HG02763 (cell line): ENCODE results near the gene TXNRD3.

Experiments
- ATAC-seq: cut with Tn5 transposase; IDR thresholded peaks from one replicate; pipeline ENCODE4 v1.9.1; 2021; ENCODE audit warnings: mild to moderate bottlenecking, moderate library complexity; ENCODE audit not compliant: unreplicated experiment

Gene TXNRD3

GRCh38 chr3:126654571-126655383, at the start of gene TXNRD3:
TSS of gene TXNRD3 (minus strand) at chr3:126655124.
- no peak for ATAC-seq

DNA sequence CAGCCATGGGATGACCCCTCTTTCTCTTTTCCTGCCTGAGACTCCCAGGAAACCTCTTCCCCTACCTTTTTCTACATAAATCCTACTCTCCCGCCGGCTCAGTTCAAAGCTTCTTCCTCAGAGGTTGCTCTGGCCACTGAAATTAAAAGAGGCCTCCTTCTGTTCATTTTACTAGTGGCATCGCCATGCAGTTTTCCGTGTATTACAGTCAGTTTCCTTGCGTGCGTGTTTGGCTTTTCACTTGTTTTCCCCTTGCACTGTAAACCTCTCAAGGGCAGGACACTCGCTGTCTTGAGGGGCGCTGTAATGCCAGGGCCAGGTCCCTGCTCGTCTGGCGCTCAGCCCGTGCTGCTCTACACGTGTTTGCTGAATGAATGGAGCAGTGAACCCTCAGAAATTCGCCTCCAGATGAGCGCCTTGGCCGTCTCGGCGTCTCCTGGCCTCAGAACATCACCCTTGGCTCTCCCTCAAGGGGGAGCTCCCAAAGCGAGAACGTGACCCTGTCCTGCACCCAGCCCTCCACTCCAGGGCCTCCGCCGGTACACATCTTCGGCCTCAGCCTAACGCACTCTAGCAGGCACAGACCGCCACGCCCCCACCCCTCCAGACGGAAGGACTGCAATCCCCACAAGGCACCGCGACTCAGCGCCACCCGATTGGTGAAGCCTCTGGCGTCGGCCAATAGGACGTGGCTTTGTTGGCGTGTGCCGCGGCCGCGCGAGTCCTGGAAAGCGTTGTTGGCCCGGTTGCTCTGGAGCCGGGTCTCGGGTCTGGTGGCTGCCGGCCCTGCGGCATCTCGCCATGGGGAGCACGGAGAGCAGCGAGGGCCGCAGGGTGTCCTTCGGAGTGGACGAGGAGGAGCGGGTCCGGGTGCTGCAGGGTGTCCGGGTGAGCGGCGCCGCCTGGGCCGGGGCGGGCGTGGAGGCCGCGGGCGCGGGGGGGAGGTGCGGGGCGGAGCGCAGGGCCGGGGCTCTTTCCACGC, 48.9 kb upstream of the TXNRD3 start, which contains the start of gene CHCHD6:
CHCHD6 (plus strand) TSS at position 729 of the 982 bp plus-strand sequence; CDS start at position 802, 73 bp downstream.
- peak; percentile 98 for ATAC-seq

- no peak for ATAC-seq
These were observed 44.1 kb upstream of the TXNRD3 start for GRCh38 chr3:126699011-126699410.

DNA sequence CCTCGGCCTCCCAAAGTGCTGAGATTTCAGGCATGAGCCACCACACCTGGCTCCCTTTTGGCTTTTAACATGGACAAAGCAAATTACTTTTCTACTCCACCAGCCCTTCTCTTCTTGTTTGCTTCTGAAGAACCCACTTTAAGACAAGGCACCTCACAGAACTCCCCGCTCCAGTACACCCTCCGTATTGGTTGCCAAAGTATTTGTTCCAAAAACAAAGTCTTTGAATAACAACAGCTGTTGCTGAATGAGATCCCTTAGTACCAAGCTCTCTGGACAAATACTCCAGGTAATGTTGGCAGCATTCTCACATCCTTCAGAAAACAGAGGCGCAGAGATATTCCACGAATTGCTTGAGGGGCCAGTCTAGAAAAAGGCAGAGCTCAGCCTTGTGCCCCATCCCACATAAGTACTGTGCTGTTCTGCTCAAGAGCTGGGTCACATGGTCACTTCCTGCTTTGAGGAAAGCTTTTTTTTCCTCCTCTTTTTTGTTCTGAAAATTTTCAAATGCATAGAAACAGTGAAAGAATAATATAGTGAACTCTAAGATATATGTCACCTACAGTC, 41.9 kb upstream of the TXNRD3 start:
- ATAC-seq: no peak

DNA sequence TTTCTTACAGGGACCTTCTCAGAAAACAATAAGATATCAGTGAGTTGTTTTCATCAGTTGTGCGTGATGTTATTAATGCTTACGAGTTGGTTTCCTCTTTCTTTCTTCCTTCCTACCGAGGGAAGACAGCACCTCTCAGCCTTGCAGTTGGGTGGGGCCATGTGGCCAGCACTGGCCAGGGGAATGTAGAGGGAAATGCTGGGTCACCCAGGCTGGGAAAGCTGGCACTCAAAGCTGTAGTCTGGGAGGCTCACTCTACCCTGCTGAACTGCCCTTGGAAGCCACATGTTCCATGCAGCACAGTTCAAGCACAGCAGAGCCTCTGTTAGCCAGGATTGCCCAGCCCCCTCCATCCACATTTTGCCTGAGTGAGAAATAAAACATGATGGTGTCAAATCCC, 39.0 kb upstream of the TXNRD3 start:
- ATAC-seq: no peak

- ATAC-seq: no peak
These were observed 37.9 kb upstream of the TXNRD3 start for GRCh38 chr3:126692858-126693257.

- no peak for ATAC-seq
These were observed 36.8 kb upstream of the TXNRD3 start for GRCh38 chr3:126691765-126692164.

DNA sequence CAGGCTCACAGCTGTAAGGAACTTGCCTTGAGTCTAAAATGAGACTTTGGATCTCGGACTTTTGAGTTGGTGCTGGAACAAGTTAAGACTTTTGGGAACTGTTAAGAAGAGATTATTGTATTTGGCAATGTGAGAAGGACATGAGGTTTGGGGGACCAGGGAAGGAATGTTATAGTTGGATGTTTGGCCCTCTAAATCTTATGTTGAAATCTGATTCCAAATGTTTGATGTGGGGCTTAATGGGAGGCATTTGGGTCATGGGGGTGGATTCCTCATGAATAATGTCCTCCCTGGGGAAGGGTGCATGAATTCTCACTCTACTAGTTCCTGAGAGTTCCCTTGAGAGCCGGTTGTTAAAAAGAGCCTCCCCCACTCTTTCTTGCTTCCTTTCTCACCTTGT, 30.6 kb upstream of the TXNRD3 start:
- ATAC-seq: no peak

DNA sequence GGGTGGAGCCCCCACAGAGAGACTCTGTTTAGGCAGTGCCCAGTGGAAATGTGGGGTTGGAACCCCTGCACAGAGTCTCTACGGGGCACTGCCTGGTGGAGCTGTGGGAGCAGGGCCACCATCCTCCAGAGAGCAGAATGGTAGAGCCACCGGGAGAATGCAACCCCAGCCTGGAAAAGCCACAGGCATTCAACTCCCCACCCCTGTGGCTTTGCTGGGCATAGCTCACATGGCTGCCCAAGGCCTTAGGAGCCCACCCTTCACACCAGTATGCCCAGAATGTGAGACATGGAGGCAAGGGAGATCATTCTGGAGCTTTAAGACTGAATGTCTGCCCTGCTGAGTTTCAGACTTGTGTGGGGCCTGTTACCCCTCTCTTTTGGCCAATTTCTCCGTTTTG, 30.1 kb upstream of the TXNRD3 start:
- ATAC-seq: no peak

DNA sequence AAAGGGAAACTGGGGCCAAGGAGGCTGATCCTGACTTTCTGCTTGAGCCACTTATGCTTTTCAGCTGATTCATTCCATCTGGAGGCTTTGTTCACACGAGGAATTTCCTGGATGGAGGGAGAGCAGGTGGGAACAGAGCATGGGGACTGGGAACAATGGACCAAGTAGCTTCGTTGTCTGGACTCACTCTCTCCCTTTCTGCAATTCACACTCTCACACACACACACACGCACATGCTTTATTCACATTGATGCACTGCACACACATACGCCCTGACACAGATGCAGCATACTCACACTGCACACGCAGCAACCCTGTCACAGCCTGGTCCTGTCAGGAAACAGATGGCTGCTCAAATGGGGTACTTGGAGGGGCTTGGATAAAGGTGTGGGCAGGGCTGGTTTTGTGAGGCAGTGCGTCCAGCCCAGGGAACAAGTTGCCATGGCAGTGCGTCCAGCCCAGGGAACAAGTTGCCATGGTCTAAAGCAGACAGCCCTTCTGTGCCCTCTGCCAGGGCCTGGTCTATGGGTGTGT, 29.4 kb upstream of the TXNRD3 start:
- ATAC-seq: no peak

- no peak for ATAC-seq
These were observed 28.1 kb upstream of the TXNRD3 start for GRCh38 chr3:126683069-126683468.

GRCh38 chr3:126682009-126682408, 27.1 kb upstream of the TXNRD3 start:
- no peak for ATAC-seq

DNA sequence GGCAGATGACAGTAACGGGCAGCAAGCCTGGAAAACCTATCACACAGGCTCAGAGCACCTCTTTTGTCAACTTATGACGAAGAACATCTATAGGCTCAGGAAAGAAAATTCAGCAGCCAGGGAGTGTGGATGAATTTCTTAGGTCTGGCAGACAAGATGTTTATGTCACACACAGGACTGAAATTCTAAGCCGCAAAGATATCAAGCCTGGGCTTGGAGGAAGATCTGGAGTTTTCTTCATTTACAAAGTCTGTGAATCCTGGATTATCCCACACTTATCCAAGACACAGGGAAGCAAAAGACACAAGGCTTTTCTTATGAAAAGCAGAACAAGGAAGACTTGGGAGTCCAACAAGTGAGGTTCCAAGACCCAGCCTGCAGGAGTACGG, 25.7 kb upstream of the TXNRD3 start:
- ATAC-seq: no peak

DNA sequence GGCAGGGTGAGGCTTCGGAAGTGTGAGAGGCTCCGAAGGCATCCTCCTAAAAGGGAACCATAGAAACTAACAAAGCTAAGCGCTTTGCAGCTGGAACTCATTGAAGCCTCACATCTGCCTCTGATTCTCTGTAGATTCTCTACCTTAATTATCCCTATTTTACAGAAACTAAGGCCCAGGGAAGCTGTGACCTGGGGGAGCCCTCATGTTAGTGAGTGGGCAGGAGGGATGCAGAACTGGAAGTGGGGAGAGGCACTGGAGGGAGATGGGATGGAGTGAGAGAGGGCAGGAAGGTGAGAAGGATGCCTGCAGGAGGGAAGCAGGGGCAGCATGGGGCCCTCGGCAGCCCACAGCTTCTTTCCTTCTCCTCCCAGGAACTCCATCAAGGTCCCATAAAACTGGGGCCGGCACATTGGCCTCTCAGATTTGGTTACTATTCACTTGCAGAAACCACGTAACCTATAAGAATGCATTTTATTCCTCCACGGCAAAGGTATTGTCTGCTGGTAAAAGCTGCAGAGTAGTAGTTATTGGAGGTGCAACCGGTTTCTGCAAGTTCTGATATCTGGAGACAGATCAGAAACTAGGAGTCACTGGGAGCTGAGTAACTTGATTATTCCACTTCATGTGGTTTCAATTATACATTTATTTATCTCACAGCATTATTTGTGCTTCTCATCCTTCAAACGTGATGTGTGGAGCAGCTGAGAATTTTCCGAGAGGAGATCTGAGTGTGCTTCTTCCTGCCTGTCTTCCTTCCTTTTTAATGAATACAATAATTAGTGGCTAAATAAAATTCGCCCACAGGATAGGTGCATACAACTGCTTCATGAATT, 25.1 kb upstream of the TXNRD3 start:
- ATAC-seq: no peak

DNA sequence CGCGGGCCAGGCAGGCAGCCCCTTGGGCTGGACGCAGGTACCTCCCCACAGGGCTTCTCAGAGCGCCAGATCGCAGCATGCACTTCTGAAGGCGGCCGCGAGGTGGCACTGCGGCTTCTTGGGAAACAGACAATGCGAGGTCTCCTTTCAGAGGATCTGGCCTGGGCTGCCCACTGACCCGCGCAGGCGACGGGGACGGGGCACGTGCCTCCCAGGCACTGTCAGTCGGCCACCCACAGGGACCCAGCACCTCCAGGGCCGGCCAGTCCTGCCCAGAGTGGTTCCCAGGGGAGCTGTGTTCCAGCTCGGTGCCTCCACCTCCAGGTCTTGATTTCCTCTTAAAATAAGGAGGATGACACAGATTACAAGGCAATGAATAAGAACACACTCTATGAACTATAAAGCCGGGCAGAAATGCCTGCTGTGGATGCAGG, 24.4 kb upstream of the TXNRD3 start:
- ATAC-seq: no peak

GRCh38 chr3:126678693-126679317, 23.9 kb upstream of the TXNRD3 start:
- no peak for ATAC-seq

DNA sequence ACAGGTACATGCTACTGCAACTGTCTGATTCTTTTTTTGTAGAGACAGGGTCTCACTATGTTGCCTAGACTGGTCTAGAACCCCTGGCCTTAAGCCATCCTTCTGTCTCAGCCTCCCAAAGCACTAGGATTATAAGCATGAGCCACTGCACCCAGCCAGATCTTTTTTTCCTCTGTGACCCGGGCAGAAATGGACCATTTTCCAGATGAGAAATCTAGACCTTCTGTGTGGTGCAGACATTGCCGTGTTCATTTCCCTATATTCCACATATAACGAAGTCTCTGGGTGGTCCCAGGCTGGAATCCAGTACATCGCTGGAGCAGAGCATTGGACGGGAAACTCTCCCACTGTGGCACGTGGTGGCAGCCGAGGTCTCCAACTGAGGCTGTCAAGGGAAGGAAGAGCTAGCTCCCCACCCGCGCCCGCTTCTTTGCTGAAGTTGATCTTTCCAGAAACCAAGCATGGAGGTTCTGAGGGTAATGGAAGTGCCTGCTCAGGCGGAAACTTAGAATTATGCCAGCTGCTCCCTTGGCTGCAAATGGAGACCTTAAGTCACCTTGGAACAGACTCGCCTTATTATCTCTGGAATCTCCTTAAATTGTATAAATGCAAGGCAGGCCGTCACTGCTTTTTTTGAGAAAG, 23.1 kb upstream of the TXNRD3 start:
- no peak for ATAC-seq

- ATAC-seq: no peak
These were observed 22.2 kb upstream of the TXNRD3 start for GRCh38 chr3:126676919-126677705.
